GM12865 (cell line): ENCODE measurements around the gene MAG.

Experiments used
- DNase-seq: peaks from one replicate; pipeline ENCODE4 v3.0.0; 2010; ENCODE audit warnings: low read depth
- H3K4me3 ChIP-seq: 2 replicates; pipeline ENCODE4 v1.5.1; 2011; ENCODE audit warnings: mild to moderate bottlenecking, low read depth, low read length, control low read depth
- CTCF ChIP-seq: IDR thresholded peaks from 2 replicates; pipeline ENCODE4 v1.5.1; 2011; ENCODE audit warnings: low read length, control low read depth, low read depth, inconsistent platforms; ENCODE audit not compliant: insufficient read depth; ENCODE audit errors: missing control alignments

Gene MAG

GRCh38 chr19:35297922-35298321, 6.0 kb downstream of the MAG start:
- DNase-seq = no peak
- no peak for TF ChIP-seq CTCF
- no peak overlapping the region for H3K4me3 ChIP-seq

GRCh38 chr19:35298561-35298972, 6.6 kb downstream of the MAG start:
- no peak overlapping the region for H3K4me3 ChIP-seq
- DNase-seq = no peak
- no peak for TF ChIP-seq CTCF

- no peak overlapping the region for H3K4me3 ChIP-seq
- no peak for TF ChIP-seq CTCF
- DNase-seq = no peak
Observed at GRCh38 chr19:35299523-35300338, 7.8 kb downstream of the MAG start.

GRCh38 chr19:35300339-35300649, 8.3 kb downstream of the MAG start:
- no peak for TF ChIP-seq CTCF
- H3K4me3 ChIP-seq = no peak overlapping the region
- no peak for DNase-seq

GRCh38 chr19:35301961-35302360, 10.0 kb downstream of the MAG start:
- H3K4me3 ChIP-seq = no peak overlapping the region
- no peak for TF ChIP-seq CTCF
- DNase-seq = no peak

GRCh38 chr19:35302446-35302845, 10.5 kb downstream of the MAG start:
- no peak for DNase-seq
- no peak overlapping the region for H3K4me3 ChIP-seq

More at GRCh38 chr19:35302446-35302845, 10.5 kb downstream of the MAG start:
- TF ChIP-seq CTCF = no peak
